PC-9 (cell line): ENCODE data around the gene MXD4. TPM values are rescaled to one million over a fixed set of nuclear protein-coding genes. Genes with fewer than 3 reads are reported as not detected.

ENCODE experiments used
- BruUV-seq: library from RNA; stranded (reverse); fragments of 400-500 nt; replicated peaks from 2 replicates; lab custom pipeline; 2021; lab: Mats Ljungman, UMichigan
- CTCF ChIA-PET: fragments of 300-600 bp; sonication (Branson Sonifier 250); formaldehyde crosslinking; loops from one replicate; lab custom pipeline; 2022; ENCODE audit warnings: antibody characterized with exemption; lab: Charles Lee
- POLR2A ChIA-PET: fragments of 300-600 bp; sonication (Branson Sonifier 250); formaldehyde crosslinking; loops from one replicate; lab custom pipeline; 2022; ENCODE audit warnings: antibody characterized with exemption; ENCODE audit not compliant: unreplicated experiment; lab: Charles Lee
- DNase-seq, 2 experiments: peaks; one replicate each; pipeline versions ENCODE4 v3.0.0 to v3.0.0-alpha.2; 2015 to 2022; ENCODE audit warnings: mixed read lengths in 1 of 2
- H2AFZ ChIP-seq: fragments of 200-600 bp; sonication (generic); 2 replicates; pipeline ENCODE4 v1.8.1; 2017; ENCODE audit warnings: antibody characterized with exemption
- H3F3A ChIP-seq: fragments of 200-600 bp; sonication (generic); 2 replicates; pipeline ENCODE4 v1.8.1; 2017; ENCODE audit warnings: antibody characterized with exemption, mild to moderate bottlenecking, low read depth; ENCODE audit not compliant: insufficient read depth
- H3K27ac ChIP-seq: fragments of 200-600 bp; sonication (generic); 2 replicates; pipeline ENCODE4 v1.6.1; 2016; ENCODE audit warnings: mixed run types
- H3K27me3 ChIP-seq: fragments of 200-600 bp; sonication (generic); 2 replicates; pipeline ENCODE4 v1.6.1; 2016; ENCODE audit warnings: low read depth, mixed run types; ENCODE audit not compliant: insufficient read depth
- H3K36me3 ChIP-seq: fragments of 200-600 bp; sonication (generic); 2 replicates; pipeline ENCODE4 v1.6.1; 2016; ENCODE audit warnings: low read depth, mixed run types
- H3K4me1 ChIP-seq: fragments of 200-600 bp; sonication (generic); replicated peaks from 2 replicates; pipeline ENCODE4 v1.6.1; 2016; ENCODE audit warnings: mixed run types; ENCODE audit not compliant: insufficient read depth
- H3K4me2 ChIP-seq: fragments of 200-600 bp; sonication (generic); 2 replicates; pipeline ENCODE4 v1.6.1; 2017; ENCODE audit warnings: mixed run types
- H3K4me3 ChIP-seq: fragments of 200-600 bp; sonication (generic); 2 replicates; pipeline ENCODE4 v1.6.1; 2016; ENCODE audit warnings: mixed run types
- H3K79me2 ChIP-seq: fragments of 200-600 bp; sonication (generic); 2 replicates; pipeline ENCODE4 v1.6.1; 2017; ENCODE audit warnings: low read depth, mixed run types
- H3K9me2 ChIP-seq: fragments of 200-600 bp; sonication (generic); 2 replicates; pipeline ENCODE4 v1.8.1; 2017; ENCODE audit warnings: mild to moderate bottlenecking; ENCODE audit not compliant: insufficient read depth
- H3K9me3 ChIP-seq: fragments of 200-600 bp; sonication (generic); 2 replicates; pipeline ENCODE4 v1.8.1; 2016; ENCODE audit warnings: low read depth; ENCODE audit not compliant: insufficient read depth
- H4K20me1 ChIP-seq: fragments of 200-600 bp; sonication (generic); 2 replicates; pipeline ENCODE4 v1.8.1; 2017; ENCODE audit not compliant: insufficient read depth
- CTCF ChIP-seq: fragments of 200-600 bp; sonication (generic); conservative IDR thresholded peaks from 2 replicates; pipeline ENCODE4 v1.6.1; 2017; ENCODE audit warnings: mixed run types, antibody characterized with exemption, mild to moderate bottlenecking, moderate library complexity
- EZH2 ChIP-seq: fragments of 200-600 bp; sonication (generic); IDR thresholded peaks from 2 replicates; pipeline ENCODE4 v1.8.0; 2017; ENCODE audit warnings: antibody characterized with exemption, low read depth
- intact Hi-C: fragments of 100-400 bp; cut with micrococcal nuclease; formaldehyde crosslinking; loops from one replicate; pipeline ENCODE4 v1.10.0; 2022; ENCODE audit not compliant: unreplicated experiment
- total RNA-seq: library from RNA; stranded (reverse); gene quantifications from 2 replicates; pipeline ENCODE4 v1.2.3, GENCODE V29; 2021

MXD4 gene
- total RNA-seq, 1 experiment from 2014 or later: 37.0 TPM

- Histone ChIP-seq H3K4me2 (no peak overlapping the region), H3K4me1 (no peaks in the 10 kb centered on the region), H2AFZ (no peak overlapping the region), H3K36me3 (no peaks in the 10 kb centered on the region), H3K27ac (no peak overlapping the region), H3K9me3 (no peaks in the 10 kb centered on the region), H3K9me2 (no peaks in the 10 kb centered on the region), H3K27me3 (no peaks in the 10 kb centered on the region), H4K20me1 (no peaks in the 10 kb centered on the region; the same call in 1 of the 2 replicates), H3K79me2 (no peaks in the 10 kb centered on the region), H3F3A (no peaks in the 10 kb centered on the region), H3K4me3 (no peak overlapping the region)
- no peak for DNase-seq
- TF ChIP-seq CTCF: no peak
- no peak for TF ChIP-seq EZH2
- ChIA-PET CTCF (no interaction called here), POLR2A (no interaction called here)
- no TSS peak for BruUV-seq
- intact Hi-C loops: no loop called here
These were observed 9.9 kb downstream of the MXD4 start for GRCh38 chr4:2251795-2252529.

GRCh38 chr4:2251073-2251794 lies 10.7 kb downstream of the MXD4 start:
- Histone ChIP-seq H3K9me2 (no peaks in the 10 kb centered on the region), H3K27ac (no peak overlapping the region), H3K4me3 (no peak overlapping the region), H3K4me2 (no peak overlapping the region), H3K9me3 (no peaks in the 10 kb centered on the region), H4K20me1 (no peaks in the 10 kb centered on the region; the same call in 1 of the 2 replicates), H2AFZ (no peak overlapping the region), H3K79me2 (no peaks in the 10 kb centered on the region), H3K36me3 (no peaks in the 10 kb centered on the region), H3K4me1 (no peaks in the 10 kb centered on the region), H3K27me3 (no peaks in the 10 kb centered on the region), H3F3A (no peaks in the 10 kb centered on the region)
- BruUV-seq: no TSS peak
- POLR2A ChIA-PET: interaction anchor here (0.6 kb wide), 1 partner anchor 11 kb away, joined by 3 read pairs; no protein-coding TSS in a partner anchor
- CTCF ChIA-PET: no interaction called here
- DNase-seq: no peak
- no peak for TF ChIP-seq EZH2
- no peak for TF ChIP-seq CTCF
- intact Hi-C loops: no loop called here

GRCh38 chr4:2250357-2251072 lies 11.4 kb downstream of the MXD4 start:
- Histone ChIP-seq H3K36me3 (no peaks in the 10 kb centered on the region), H4K20me1 (no peaks in the 10 kb centered on the region; the same call in 1 of the 2 replicates), H3K27me3 (no peaks in the 10 kb centered on the region), H3K9me3 (no peaks in the 10 kb centered on the region), H3K4me3 (no peak overlapping the region), H3K4me1 (no peaks in the 10 kb centered on the region), H3K79me2 (no peaks in the 10 kb centered on the region), H3F3A (no peaks in the 10 kb centered on the region), H2AFZ (no peak overlapping the region), H3K27ac (no peak overlapping the region), H3K4me2 (no peak overlapping the region), H3K9me2 (no peaks in the 10 kb centered on the region)
- no peak for DNase-seq
- intact Hi-C loops: no loop called here
- ChIA-PET CTCF (no interaction called here), POLR2A (interaction anchor here (0.6 kb wide), 1 partner anchor 12 kb away, joined by 3 read pairs; no protein-coding TSS in a partner anchor)
- BruUV-seq: no TSS peak
- TF ChIP-seq CTCF (no peak), EZH2 (no peak)
